ENCODE results near the gene CROT. TPM values are rescaled to one million over a fixed set of nuclear protein-coding genes. Genes with fewer than 3 reads are reported as not detected.

The CROT gene
- total and polyA plus RNA-seq, 5 experiments from 2014 or later, result 3.2 to 16.9 (median 5.3) TPM

DNA sequence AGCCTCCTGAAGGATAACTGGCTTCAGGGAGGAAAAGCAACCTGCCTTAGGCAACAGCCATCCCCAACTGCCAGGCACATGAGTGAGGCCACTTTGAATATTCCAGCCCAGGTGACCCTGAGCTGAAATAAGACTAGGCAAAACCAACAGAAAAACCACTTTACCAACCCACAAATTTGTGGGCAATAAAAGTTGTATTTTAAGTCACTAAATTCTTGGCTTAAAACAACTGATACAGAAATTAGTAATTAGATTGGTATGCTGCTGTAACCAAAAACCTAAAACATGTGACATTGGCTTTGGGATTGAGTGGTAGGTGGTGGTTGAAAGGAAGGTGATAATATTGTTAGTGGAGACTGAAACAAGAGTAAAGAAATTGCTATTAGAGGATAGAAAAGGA, 90.1 kb downstream of the CROT start:
- Mint-ChIP-seq H3K4me1 (no peaks in the 10 kb centered on the region), H3K4me3 (no peak overlapping the region), H3K36me3 (no peaks in the 10 kb centered on the region), H3K9me3 (no peaks in the 10 kb centered on the region), H3K27me3 (peaks cover 0 to 2% (median 0%) of the 10 kb centered on the region in 5 donors), H3K27ac (no peak overlapping the region)
- no peak for DNase-seq
- ATAC-seq, result no peak
- POLR2A ChIA-PET, result no interaction called here

DNA sequence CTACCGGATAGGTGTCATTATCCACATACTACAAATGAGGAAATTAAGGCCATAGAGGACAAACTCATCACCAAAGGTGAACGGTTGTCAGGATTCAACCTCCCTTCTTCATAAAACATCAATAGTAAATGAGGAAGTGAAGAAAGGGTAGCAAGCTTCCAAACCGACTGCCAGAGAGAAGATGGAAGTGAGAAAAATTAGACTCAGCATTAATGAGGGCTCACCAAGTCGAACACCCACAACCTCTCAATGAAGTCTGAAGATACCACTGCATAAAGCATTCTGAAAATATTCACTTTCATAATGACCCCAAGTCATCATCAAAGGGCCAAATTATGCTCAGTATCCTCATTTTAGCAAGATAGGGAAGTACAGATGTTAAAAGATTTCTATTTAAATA, 100.4 kb downstream of the CROT start:
- H3K4me1 Mint-ChIP-seq, result peaks cover 2 to 5% (median 4%) of the 10 kb centered on the region in 4 donors
- H3K27me3 Mint-ChIP-seq, result peaks cover 3 to 23% (median 7%) of the 10 kb centered on the region in 5 donors
- DNase-seq (no peak), ATAC-seq (no peak)
- H3K36me3 Mint-ChIP-seq, result no peaks in the 10 kb centered on the region
- no peak overlapping the region for H3K27ac Mint-ChIP-seq
- POLR2A ChIA-PET, result no interaction called here
- no peaks in the 10 kb centered on the region for H3K9me3 Mint-ChIP-seq
- H3K4me3 Mint-ChIP-seq, result no peak overlapping the region

DNA sequence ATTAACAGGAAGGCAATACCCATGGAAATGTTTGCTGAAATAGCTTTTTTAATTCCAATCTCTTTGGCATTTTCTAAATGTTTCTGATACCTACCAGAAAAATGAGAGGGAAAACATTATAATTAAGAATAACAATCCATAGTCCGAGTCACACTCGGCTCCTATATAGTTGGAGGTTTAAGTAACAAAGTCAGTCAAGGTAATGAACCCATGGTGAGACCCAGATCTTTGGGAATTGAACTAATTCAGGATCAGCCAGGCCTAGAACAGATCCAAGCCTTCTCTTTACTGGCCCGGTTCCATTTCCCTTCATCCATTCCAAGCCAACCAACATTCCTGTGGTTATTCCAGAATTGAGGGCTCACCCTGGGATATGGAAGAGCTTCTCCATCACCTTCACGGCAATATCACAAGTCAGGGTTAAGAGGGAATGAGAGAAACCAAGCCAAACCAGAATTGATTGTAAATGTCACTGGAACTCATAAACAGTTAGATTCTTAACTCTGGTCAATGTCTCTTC, 101.7 kb downstream of the CROT start:
- POLR2A ChIA-PET, result no interaction called here
- Mint-ChIP-seq H3K4me3 (no peak overlapping the region), H3K9me3 (no peaks in the 10 kb centered on the region), H3K4me1 (peaks cover 2 to 5% (median 4%) of the 10 kb centered on the region in 4 donors), H3K27ac (no peak overlapping the region), H3K36me3 (no peaks in the 10 kb centered on the region), H3K27me3 (peaks cover 5 to 23% (median 7%) of the 10 kb centered on the region in 5 donors)
- no peak for DNase-seq
- no peak for ATAC-seq

DNA sequence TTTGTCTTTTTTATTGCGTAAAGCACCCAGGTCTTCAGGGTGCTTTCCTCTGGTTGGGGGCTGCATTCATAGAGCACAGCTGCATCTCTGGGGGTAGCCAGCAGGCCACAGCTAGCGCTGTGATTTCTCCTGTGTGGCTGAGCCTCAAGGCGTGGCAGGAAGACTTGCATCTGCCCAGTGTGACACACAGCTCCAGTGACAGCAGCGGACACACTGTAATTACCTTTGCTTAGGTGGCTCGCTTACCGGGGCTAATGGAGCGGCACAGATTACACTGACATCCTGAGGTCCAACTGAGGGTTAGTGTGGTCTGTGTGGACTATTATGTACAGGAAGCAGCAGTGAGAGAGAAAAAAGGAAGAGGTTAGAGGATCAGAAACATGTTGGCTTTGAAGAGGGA, 102.9 kb downstream of the CROT start:
- H3K36me3 Mint-ChIP-seq, result no peaks in the 10 kb centered on the region
- POLR2A ChIA-PET, result no interaction called here
- peaks cover 2 to 5% (median 4%) of the 10 kb centered on the region in 4 donors for H3K4me1 Mint-ChIP-seq
- H3K4me3 Mint-ChIP-seq, result no peak overlapping the region
- no peak overlapping the region for H3K27ac Mint-ChIP-seq
- no peak for DNase-seq
- no peaks in the 10 kb centered on the region for H3K9me3 Mint-ChIP-seq
- no peak for ATAC-seq
- H3K27me3 Mint-ChIP-seq, result peaks cover 4 to 15% (median 4%) of the 10 kb centered on the region in 5 donors

Other genes starting within 250 kb of the CROT start
- 100 to 1,000 TPM; 175 to 181 TPM for gene DMTF1, start 193.2 kb upstream of the CROT start, total RNA-seq
- 10 to 100 TPM; 22.2 to 33.5 (median 23.2) TPM for gene DMTF1, start 193.2 kb upstream of the CROT start, polyA plus RNA-seq
- 100 to 1,000 TPM; 136 to 138 TPM for gene TMEM243, start 125.9 kb upstream of the CROT start, total RNA-seq
- 10 to 100 TPM; 79.3 to 89.5 (median 82.0) TPM for gene TMEM243, start 125.9 kb upstream of the CROT start, polyA plus RNA-seq
- 1 to 10 TPM; 1.7 to 2.3 TPM for gene ABCB4, start 130.0 kb downstream of the CROT start, total RNA-seq
- 1 to 10 TPM in 1 of 3 donors, not detected in 2; 1.1 TPM for gene ABCB4, start 130.0 kb downstream of the CROT start, polyA plus RNA-seq

All from naive thymus-derived CD8-positive, alpha-beta T cell (primary cell).